Common myeloid progenitor, CD34-positive (primary cell): ENCODE results near the gene IMMP2L.

ENCODE experiments used
- CTCF ChIA-PET: fragments of 350-600 bp; sonication (Branson Sonifier 250); formaldehyde crosslinking; loops from one replicate; lab custom pipeline; 2021; ENCODE audit warnings: antibody characterized with exemption; lab: Charles Lee
- POLR2A ChIA-PET: fragments of 350-600 bp; sonication (Branson Sonifier 250); formaldehyde crosslinking; loops from one replicate; lab custom pipeline; 2021; ENCODE audit warnings: antibody characterized with exemption; lab: Charles Lee
- DNase-seq, 3 donors: peaks; one replicate each; pipeline versions ENCODE4 v3.0.0 to v3.0.0-alpha.2; 2013
- H3K27ac ChIP-seq, 2 experiments: 1 replicate in 1 of 2; 2 replicates in 1 of 2; pipeline ENCODE4 v1.7.0; 2013; ENCODE audit warnings: inconsistent platforms in 2 of 2, low read length in 2 of 2, mild to moderate bottlenecking in 2 of 2, low read depth in 1 of 2, moderate library complexity in 1 of 2; ENCODE audit not compliant: severe bottlenecking in 2 of 2, insufficient read depth in 1 of 2, poor library complexity in 1 of 2
- H3K27me3 ChIP-seq, 5 experiments: replicated peaks in 2 of 5; 1 replicate in 3 of 5; 2 replicates in 2 of 5; pipeline versions ENCODE4 v1.6.1 to v1.7.0; 2013; ENCODE audit warnings: low read length in 4 of 5, mild to moderate bottlenecking in 2 of 5, moderate library complexity in 2 of 5, inconsistent platforms in 1 of 5; ENCODE audit not compliant: insufficient read depth in 5 of 5, control insufficient read depth in 4 of 5
- H3K36me3 ChIP-seq, 4 experiments: 1 replicate in 2 of 4; 2 replicates in 2 of 4; pipeline versions ENCODE4 v1.6.1 to v1.7.0; 2013; ENCODE audit warnings: low read length in 3 of 4, control low read depth in 1 of 4, mild to moderate bottlenecking in 1 of 4; ENCODE audit not compliant: control insufficient read depth in 4 of 4, insufficient read depth in 4 of 4
- H3K4me1 ChIP-seq, 4 experiments: 1 replicate in 3 of 4; 2 replicates in 1 of 4; pipeline versions ENCODE4 v1.6.1 to v1.7.1; 2013; ENCODE audit warnings: low read length in 3 of 4, mild to moderate bottlenecking in 3 of 4, control low read depth in 1 of 4, inconsistent platforms in 1 of 4, moderate library complexity in 1 of 4; ENCODE audit not compliant: control insufficient read depth in 4 of 4, insufficient read depth in 4 of 4; ENCODE audit errors: control extremely low read depth in 1 of 4
- H3K4me3 ChIP-seq, 7 experiments: 1 replicate in 4 of 7; 2 replicates in 3 of 7; pipeline versions ENCODE4 v1.5.1 to v1.7.0; 2013; ENCODE audit warnings: mild to moderate bottlenecking in 7 of 7, low read length in 6 of 7, moderate library complexity in 6 of 7, inconsistent platforms in 2 of 7, low read depth in 2 of 7, control low read depth in 1 of 7; ENCODE audit not compliant: insufficient read depth in 4 of 7, control insufficient read depth in 1 of 7; ENCODE audit errors: extremely low read depth in 1 of 7
- H3K9me3 ChIP-seq, 5 experiments: 1 replicate in 4 of 5; 2 replicates in 1 of 5; pipeline versions ENCODE4 v1.6.1 to v1.7.1; 2013; ENCODE audit warnings: low read length in 4 of 5, mild to moderate bottlenecking in 2 of 5, inconsistent platforms in 1 of 5, low read depth in 1 of 5, moderate library complexity in 1 of 5; ENCODE audit not compliant: control insufficient read depth in 4 of 5, insufficient read depth in 2 of 5; ENCODE audit errors: control extremely low read depth in 1 of 5
- WGBS: methylation state at CpG from one replicate; pipeline ENCODE4 v1.1.5; 2013; ENCODE audit not compliant: insufficient coverage; 5-methylcytosine and 5-hydroxymethylcytosine counted together

IMMP2L gene

DNA sequence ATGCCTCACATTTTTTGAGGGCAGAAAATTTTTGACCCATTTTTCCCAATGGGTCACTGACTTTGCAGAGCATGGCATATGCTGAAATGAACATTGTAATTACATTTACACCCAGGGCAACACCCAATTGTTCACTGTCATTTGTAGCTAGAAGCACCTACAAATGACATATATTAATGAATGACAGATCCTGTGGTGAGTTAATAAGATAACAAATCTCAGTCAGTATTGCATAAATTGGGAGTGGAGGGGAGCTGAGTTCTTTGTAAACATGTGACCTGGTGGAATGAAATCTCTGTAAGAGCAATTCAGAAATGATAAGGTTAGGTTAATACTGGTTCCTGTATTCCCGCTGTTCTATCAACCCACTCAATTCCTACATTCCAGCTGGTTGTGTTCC lies 726.4 kb downstream of the IMMP2L start:
- CTCF ChIA-PET, result no interaction called here
- Histone ChIP-seq H3K36me3 (no peaks in the 10 kb centered on the region), H3K27me3 (no peaks in the 10 kb centered on the region), H3K9me3 (no peaks in the 10 kb centered on the region), H3K27ac (no peak overlapping the region), H3K4me3 (no peak overlapping the region), H3K4me1 (no peaks in the 10 kb centered on the region)
- WGBS, result no CpG with 5 or more reads among the region's 1 CpG
- POLR2A ChIA-PET, result no interaction called here
- DNase-seq, result no peak

GRCh38 chr7:110835218-110835617 lies 727.1 kb downstream of the IMMP2L start:
- Histone ChIP-seq H3K36me3 (no peaks in the 10 kb centered on the region), H3K4me1 (no peaks in the 10 kb centered on the region), H3K27ac (no peak overlapping the region), H3K27me3 (no peaks in the 10 kb centered on the region), H3K4me3 (no peak overlapping the region), H3K9me3 (no peaks in the 10 kb centered on the region)
- CTCF ChIA-PET, result no interaction called here
- POLR2A ChIA-PET, result no interaction called here
- no peak for DNase-seq
- WGBS, result 83% methylated on average over 1 of the region's 1 CpG

GRCh38 chr7:110831419-110831818 lies 730.9 kb downstream of the IMMP2L start:
- H3K27ac ChIP-seq, result no peak overlapping the region
- 100% methylated on average over 2 of the region's 3 CpGs for WGBS
- H3K4me3 ChIP-seq, result no peak overlapping the region
- no peaks in the 10 kb centered on the region for H3K27me3 ChIP-seq
- ChIA-PET CTCF (no interaction called here), POLR2A (no interaction called here)
- H3K9me3 ChIP-seq, result no peaks in the 10 kb centered on the region
- no peaks in the 10 kb centered on the region for H3K36me3 ChIP-seq
- DNase-seq, result no peak
- no peaks in the 10 kb centered on the region for H3K4me1 ChIP-seq

DNA sequence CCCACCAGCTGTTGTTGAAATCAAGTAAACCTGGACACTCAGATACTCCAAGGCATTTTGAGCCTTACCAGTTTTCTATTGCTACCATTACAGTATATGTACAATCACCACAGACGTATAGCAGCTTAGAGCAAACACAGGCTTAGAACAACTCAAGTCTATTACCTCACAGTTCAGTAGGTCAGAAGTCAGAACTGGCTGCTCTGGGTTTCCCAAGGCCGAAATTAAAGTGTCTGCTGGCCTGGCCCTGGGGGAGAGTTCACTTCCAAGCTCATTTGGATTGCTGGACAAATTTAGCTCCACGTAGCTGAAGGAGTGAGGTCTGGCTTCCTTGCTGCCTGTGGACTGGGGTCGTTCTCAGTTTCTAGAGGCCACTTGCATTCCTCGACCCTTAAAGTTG lies 731.5 kb downstream of the IMMP2L start:
- H3K4me1 ChIP-seq, result no peaks in the 10 kb centered on the region
- CTCF ChIA-PET, result no interaction called here
- no peaks in the 10 kb centered on the region for H3K36me3 ChIP-seq
- H3K27ac ChIP-seq, result no peak overlapping the region
- 100% methylated on average over 5 of the region's 5 CpGs for WGBS
- POLR2A ChIA-PET, result no interaction called here
- no peak for DNase-seq
- H3K9me3 ChIP-seq, result no peaks in the 10 kb centered on the region
- H3K27me3 ChIP-seq, result no peaks in the 10 kb centered on the region
- no peak overlapping the region for H3K4me3 ChIP-seq

- POLR2A ChIA-PET, result no interaction called here
- no peak overlapping the region for H3K4me3 ChIP-seq
- H3K27me3 ChIP-seq, result no peaks in the 10 kb centered on the region
- WGBS, result 100% methylated on average over 2 of the region's 2 CpGs
- H3K27ac ChIP-seq, result no peak overlapping the region
- CTCF ChIA-PET, result no interaction called here
- no peaks in the 10 kb centered on the region for H3K9me3 ChIP-seq
- no peaks in the 10 kb centered on the region for H3K4me1 ChIP-seq
- DNase-seq, result no peak
- no peaks in the 10 kb centered on the region for H3K36me3 ChIP-seq
Measured at GRCh38 chr7:110827936-110828335, 734.4 kb downstream of the IMMP2L start.

GRCh38 chr7:110827287-110827855 lies 734.9 kb downstream of the IMMP2L start:
- CTCF ChIA-PET, result no interaction called here
- Histone ChIP-seq H3K9me3 (no peaks in the 10 kb centered on the region), H3K4me3 (no peak overlapping the region), H3K4me1 (no peaks in the 10 kb centered on the region), H3K36me3 (no peaks in the 10 kb centered on the region), H3K27ac (no peak overlapping the region), H3K27me3 (no peaks in the 10 kb centered on the region)
- no CpG with 5 or more reads among the region's 1 CpG for WGBS
- POLR2A ChIA-PET, result no interaction called here
- no peak for DNase-seq

DNA sequence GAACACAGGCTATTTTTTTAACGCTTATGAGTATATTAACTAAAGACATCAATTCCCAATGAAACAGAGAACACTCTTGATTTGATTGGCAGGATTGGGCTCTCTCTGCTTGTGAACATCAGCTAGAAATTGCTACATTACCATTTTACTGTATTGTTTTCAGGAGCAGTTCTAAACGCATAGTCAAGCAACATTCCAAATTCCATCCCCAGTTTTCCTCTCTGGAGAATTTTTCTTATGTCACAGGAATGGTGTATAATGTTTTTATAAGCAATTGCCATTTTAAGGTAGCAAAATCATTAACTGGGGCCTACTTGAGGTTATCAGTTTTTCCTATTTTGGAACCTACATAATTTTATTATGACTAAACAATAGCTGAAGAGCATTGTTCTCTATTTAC lies 748.3 kb downstream of the IMMP2L start:
- no peak overlapping the region for H3K27ac ChIP-seq
- ChIA-PET CTCF (no interaction called here), POLR2A (no interaction called here)
- WGBS, result 30% methylated on average over 2 of the region's 2 CpGs
- no peaks in the 10 kb centered on the region for H3K27me3 ChIP-seq
- H3K4me1 ChIP-seq, result no peaks in the 10 kb centered on the region
- no peak overlapping the region for H3K4me3 ChIP-seq
- no peaks in the 10 kb centered on the region for H3K36me3 ChIP-seq
- no peak for DNase-seq
- H3K9me3 ChIP-seq, result peaks cover 0 to 2% (median 0%) of the 10 kb centered on the region in 5 experiments
